ENCODE data around the gene VAMP1. TPM values are rescaled to one million over a fixed set of nuclear protein-coding genes. Genes with fewer than 3 reads are reported as not detected.
"Not testable (repeated sequence)": the region's sequence is repeated elsewhere in the genome, so short reads cannot be mapped to it uniquely, and the experiment has no call there.

The VAMP1 gene
- total RNA-seq, 2 donors from 2014 or later = 4.2 to 6.3 TPM

DNA sequence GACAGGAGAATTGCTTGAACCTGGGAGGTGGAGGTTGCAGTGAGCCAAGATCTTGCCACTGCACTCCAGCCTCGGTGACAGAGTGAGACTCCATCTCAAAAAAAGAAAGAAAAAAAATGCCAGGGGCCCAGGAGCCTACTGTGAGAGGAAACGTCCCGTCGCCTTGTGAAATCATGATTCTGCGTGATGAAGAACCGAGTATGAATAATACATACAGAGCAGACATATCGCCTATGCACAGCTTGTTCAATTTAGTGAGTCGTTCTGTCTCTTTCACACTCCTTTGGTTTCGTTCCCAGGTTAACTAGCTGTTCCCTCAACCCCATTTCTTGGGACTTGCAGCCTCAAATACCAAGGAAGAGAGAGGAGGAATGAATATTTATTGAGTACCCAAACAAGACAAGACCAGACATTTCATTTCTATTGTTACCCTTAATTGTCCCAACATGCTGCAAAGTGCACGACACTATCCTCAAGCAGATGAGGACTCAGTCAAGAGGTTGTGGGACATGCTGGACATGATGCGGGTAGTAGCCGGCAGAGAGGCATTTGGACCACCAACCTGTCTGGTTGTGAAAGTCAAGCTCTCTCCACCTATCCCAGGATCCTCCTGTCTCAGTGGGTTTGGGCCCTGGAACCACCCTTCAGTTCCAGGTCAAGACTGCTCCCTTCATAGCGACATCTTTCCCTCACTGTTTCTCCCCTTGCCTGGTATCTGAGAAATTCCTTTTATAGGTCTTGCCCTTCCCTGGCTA is 34.3 kb downstream of the VAMP1 start:
- DNase-seq = peak in 1 of 2 donors; percentile 4
- ATAC-seq = no peak
- intact Hi-C loops (cut with DNase I, micrococcal nuclease) = no loop called here

DNA sequence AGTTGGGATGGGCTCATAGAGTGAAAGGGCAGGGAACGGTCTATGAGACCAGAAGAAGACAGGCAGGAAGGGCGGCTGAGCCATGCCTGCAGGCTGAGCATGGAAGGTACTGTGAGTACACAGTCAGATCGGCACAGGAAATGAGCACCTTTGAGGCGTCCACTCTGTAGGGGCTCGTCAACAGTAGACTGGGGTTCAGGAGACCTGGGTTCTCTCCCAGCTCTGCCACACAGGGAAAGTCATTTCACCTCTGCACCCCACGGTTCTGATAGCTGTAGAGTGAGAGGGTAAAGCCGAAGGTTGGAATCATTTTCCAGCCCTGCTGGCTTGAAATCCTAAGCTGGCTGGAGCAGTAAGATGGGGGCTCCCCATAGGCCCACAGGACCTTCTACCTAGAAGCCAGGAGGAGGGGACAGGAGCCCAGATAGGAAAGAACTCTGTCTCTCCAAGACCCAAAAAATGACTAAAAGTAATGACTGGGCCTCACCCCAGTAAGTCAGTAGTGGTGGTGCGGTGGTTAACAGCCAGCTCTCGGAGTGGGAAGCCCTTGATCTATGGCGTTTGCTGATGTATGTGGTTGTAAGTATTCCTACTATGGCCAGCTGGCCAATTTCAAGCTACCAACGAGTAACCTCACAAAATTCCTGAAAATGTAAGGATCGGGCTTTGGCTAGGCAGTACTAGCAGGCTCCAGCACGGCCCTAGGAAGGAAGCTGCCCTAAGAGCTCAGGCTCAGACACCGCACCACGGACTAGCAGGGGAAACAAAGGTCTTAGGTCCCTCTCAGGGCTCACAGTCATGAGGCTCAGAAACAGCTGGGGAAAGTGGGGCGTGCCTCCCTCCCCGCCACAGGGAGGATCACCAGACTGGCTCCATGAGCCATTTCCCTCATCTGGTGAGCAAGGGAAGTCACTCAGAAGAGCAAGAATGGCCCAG is 36.0 kb downstream of the VAMP1 start:
- intact Hi-C loops (cut with DNase I, micrococcal nuclease) = no loop called here
- DNase-seq (no peak), ATAC-seq (no peak)

DNA sequence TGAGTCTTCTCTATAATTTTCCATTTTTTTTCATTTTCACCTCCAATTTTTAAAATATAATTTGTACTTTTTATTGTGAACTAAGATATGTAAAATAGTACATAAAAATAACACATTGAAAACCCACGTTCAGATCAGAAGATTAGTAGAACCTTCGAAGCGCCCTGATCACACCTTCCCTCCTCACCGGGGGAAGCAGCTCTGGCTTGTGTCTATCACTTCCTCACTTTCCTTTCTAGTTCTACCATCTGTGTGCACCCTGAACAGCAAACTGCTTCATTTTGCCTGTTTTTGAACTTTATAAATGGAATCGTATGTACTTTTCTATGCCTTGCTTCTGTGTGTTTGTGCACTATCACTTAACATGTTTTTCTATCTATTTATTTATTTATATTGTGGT is 37.5 kb downstream of the VAMP1 start:
- no peak for ATAC-seq
- intact Hi-C loops (cut with DNase I, micrococcal nuclease) = no loop called here
- no peak for DNase-seq

DNA sequence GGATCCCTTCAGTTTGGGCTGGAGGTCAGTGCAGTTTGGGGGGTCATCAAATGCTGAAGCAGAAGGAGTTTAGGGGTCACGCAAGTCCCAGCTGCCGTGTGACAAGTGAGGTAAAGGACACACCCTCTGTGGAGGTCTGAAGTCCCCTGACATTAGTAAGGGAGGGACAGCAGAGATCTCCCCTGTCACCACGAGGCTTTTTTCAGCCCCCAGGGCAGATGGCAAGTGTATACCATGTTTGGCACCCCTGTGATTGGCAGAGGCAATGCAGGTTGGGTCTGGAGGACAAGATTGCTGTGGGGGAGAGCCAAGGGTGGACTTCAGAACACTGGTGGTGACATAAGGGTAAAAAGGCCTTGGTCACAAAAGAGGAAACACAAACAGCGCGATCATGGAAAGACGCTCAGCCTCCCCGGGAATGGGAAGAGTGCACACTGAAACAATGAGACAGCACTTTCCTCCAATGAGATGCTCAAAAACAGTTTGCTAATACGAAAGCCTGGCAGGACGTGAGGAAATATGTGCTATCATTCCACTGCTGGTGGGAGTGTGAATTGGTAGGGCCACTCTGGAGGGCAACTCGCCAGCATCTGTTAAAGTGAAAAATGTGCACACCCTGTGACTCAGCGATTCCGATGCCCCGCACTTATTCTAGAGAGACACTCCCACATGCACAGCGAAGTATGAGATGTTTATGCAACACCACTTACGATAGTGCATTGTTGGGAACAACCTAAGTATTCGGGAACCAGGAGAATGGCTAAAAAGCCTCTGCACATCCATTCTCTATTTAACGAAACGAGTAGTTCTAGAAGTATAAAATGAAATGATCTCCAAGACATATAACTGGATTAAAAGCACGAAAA is 40.1 kb downstream of the VAMP1 start:
- peak; percentile 89 for ATAC-seq
- intact Hi-C loops (cut with DNase I, micrococcal nuclease) = no loop called here
- peak; percentile 80 to 87 for DNase-seq

DNA sequence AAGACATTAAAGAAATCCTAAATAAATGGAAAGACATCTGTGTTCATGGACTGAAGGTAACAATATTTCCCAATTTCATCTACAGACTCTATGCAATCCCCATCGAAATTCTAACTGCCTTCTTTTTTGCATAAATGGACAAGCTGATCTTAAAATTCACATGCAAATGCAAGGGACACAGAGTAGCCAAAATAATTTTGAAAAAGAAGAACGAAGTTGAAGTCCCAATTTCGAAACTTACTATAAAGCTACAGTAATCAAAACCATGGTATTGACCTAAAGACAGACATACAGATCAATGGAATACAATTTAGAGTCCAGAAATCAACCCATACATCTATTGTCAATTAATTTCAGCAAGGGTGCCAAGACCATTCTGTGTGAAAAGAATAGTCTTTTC is 42.2 kb downstream of the VAMP1 start:
- DNase-seq (no peak), ATAC-seq (no peak)
- intact Hi-C loops (cut with DNase I, micrococcal nuclease) = loop anchor here in 1 of 2 donors (10.0 kb wide), 1 partner anchor 106 kb away; the partner anchor contains the start of gene GAPDH

DNA sequence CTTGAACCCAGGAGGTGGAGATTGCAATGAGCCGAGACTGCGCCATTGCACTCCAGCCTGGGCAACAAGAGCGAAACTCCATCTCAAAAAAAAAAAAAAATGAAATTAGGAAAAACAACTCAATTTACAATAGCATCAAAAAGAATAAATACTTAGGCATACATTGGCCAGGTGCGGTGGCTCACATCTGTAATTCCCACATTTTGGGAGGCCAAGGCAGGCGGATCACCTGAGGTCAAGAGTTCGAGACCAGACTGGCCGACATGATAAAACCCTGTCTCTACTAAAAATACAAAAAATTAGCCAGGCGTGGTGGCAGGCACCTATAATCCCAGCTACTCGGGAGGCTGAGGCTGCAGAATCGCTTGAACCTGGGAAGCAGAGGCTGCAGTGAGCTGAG is 42.7 kb downstream of the VAMP1 start:
- ATAC-seq, DNase-seq: not testable (repeated sequence)
- intact Hi-C loops (cut with DNase I, micrococcal nuclease) = loop anchor here in 1 of 2 donors (10.0 kb wide), 1 partner anchor 107 kb away; the partner anchor contains the start of gene GAPDH

DNA sequence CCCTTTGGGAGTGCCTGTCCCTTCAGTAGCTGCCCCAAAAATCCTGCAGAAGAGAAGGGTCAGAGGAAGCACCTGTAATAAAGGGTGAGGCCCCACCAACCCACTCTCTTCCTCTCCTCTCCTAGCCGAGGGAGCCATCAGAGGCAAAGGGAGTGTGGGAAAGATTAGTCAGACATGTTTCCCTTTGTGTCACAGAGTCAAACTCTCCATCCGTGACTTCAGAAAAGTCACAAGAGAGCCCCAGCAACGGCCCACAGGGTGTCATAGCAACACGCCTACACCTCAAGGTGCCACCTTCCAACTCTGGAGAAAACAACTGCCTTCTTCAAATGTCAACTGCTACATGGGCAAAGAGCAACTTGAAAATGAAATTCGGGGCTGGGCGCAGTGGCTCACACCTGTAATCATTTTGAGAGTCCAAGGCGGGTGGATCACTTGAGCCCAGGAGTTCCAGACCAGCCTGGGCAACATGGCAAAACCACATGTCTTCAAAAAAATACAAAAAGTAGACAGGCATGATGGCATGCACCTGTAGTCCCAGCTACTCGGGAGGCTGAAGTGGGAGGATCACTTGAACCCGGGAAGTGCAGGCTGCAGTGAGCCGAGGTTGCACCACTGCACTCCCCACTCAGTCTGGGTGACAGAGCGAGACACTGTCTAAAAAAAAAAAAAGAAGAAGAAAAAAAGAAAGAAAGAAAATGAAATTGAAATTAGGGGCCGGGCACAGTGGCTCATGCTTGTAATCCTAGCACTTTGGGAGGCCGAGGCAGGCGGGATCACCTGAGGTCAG is 43.4 kb downstream of the VAMP1 start:
- intact Hi-C loops (cut with DNase I, micrococcal nuclease) = loop anchor here in 1 of 2 donors (10.0 kb wide), 1 partner anchor 108 kb away; the partner anchor contains the start of gene GAPDH
- DNase-seq (peak in 1 of 2 donors; percentile 49), ATAC-seq (no peak)

DNA sequence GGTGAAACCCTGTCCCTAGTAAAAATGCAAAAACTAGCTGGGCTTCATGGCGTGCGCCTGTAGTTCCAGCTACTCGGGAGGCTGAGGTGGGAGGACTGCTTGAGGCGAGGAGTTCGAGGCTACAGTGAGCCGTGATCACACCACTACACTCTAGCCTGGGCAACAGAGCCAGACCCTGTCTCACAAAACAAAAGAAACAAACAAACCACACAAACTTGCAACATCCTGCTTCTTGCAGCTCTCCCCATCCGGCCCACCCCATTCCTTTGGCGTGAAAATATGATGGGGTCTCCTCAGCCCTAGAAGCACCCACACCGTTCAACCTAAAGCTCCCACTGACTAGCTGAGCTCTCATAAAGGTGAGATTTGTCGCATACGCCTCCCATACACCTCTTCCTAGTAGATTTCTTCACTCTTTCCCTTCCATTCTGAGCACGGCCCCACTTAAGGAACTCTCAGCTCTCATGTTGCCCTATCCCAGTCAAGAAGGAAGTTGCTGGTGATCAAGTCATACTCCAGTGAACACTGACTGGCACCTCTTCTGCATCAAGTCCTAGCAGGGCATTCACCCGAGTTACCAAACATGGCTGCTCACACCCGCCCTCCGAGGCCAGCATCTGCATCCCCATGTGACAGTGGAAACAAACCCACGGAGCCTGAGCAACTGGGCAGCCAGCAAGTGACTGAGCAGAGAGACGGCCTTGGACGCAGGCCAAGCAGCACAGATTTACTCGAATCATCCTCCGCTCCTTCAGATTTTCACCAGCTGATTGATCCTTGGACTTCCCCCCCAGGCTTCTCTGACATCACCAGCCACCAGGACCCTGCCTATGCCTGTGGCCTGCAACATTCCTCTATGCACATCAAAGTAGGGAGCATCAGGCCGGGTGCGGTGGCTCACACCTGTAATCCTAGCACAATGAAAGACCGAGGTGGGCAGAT is 44.6 kb downstream of the VAMP1 start:
- DNase-seq (no peak), ATAC-seq (no peak)
- intact Hi-C loops (cut with DNase I, micrococcal nuclease) = loop anchor here in 1 of 2 donors (10.0 kb wide), 1 partner anchor 109 kb away; the partner anchor contains the start of gene GAPDH

DNA sequence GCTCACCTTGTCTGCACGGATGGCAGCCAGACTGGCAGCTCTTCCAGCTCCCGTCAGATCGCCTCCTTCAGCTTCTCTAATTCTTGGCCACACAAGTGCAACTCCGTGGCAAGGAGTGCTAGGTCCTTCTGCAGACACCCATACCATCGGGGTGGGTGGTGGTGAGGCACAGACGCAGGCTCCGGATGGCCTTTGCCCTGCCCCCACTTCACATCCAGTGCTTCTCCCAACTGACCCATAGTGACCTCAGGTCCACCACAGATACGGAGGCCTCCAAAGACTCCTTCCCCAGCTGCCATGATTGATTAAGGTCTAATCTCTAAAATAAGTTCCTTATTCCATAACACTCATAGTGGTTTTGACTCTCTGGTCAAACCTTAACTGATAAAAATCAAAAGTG is 45.6 kb downstream of the VAMP1 start:
- intact Hi-C loops (cut with DNase I, micrococcal nuclease) = loop anchor here in 1 of 2 donors (10.0 kb wide), 1 partner anchor 110 kb away; the partner anchor contains the start of gene GAPDH
- DNase-seq = no peak
- no peak for ATAC-seq

DNA sequence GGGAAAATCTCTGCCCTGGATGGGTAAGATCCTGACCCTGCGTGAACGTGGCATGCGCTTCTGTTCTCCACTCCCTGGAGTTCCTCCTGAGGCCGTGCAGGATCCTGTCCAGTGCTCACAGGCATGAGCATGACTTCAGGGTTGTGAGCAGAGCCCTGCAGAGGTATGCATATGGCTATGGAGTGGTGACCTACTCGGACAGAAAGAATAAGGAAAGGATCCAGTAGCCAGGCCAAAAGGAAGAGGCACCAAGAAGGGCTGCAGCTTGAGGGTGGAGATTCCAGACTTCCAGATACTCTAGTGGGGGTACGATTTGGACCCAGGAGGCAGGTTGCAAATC is 46.5 kb downstream of the VAMP1 start:
- intact Hi-C loops (cut with DNase I, micrococcal nuclease) = loop anchor here in 1 of 2 donors (10.0 kb wide), 1 partner anchor 111 kb away; the partner anchor contains the start of gene GAPDH
- no peak for ATAC-seq
- no peak for DNase-seq

DNA sequence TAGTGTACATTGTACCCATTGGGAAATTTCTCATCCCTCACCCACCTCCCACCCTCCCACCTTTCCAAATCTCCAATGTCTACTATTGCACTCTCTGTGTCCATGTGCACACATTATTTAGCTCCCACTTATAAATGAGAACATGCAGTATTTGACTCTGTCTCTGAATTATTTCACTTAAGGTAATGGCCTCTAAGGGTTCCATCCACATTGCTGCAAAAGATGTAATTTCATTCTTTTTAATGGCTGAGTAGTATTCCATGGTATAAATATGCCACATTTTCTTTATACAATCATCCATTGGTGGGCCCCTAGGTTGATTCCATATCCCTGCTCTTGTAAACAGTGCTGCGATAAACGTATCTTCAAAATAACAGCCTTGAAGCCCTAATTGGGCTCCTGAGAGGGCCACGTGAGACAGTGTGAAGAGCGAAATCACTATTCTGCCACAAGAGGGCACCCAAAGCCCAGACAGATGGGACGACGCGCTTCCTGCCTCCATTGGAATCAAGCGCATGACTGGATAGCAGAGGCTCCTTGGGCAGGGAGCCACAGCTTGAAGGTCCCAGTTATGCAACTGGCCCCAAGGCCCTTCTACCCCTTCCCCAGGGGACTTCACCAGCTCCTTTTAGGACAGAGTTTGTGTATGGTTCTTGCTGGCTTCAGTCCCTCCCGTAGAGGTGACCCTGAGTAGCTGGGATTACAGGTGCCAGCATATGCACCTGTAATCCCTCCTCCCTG is 47.0 kb downstream of the VAMP1 start:
- peak; percentile 80 to 85 for DNase-seq
- ATAC-seq = peak; percentile 98
- intact Hi-C loops (cut with DNase I, micrococcal nuclease) = loop anchor here in 1 of 2 donors (2.0 to 10.0 kb wide), 2 partner anchors 43 to 111 kb away; partner anchors contain the start of gene GAPDH

DNA sequence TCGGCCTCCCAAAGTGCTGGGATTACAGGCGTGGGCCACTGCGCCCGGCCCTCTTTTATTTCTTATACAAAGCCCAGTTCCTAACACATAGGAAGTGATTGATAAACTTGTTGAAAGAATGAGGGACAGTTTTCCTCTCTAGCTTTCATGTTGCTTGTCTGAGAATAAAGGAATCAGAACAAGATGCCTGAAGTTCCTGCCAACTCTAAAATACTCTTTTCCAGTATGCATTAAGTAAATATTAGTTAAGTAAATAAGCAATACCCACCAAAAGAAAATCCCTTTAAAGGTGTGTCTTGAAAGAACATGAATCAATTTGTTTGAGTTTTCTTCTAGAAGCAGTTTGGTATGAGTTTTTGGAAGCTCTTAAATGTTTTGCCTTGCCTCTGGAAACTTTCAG is 50.1 kb downstream of the VAMP1 start:
- DNase-seq (no peak), ATAC-seq (no peak)
- intact Hi-C loops (cut with DNase I, micrococcal nuclease) = loop anchor here in 1 of 2 donors (10.0 kb wide), 1 partner anchor 114 kb away; the partner anchor contains the start of gene GAPDH

DNA sequence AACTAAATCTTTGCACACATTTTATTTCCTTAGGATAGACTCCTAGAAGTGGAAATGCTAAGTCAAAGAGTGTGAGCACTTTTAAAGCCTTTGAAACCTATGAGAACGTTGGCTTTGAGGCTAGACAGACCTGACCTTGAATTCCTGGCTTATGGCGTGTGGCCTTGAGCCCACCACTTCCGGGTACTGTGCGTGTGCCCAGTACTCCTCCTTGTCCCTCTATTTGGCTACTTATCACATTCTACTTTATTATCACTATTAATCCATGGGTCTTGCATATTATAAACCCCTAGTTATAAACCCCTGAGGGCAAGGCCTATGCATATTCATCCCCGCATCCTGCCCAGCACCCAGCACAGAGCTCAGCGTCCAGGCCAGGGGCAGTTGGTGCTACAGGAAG is 51.7 kb downstream of the VAMP1 start:
- intact Hi-C loops (cut with DNase I, micrococcal nuclease) = no loop called here
- DNase-seq = no peak
- no peak for ATAC-seq

DNA sequence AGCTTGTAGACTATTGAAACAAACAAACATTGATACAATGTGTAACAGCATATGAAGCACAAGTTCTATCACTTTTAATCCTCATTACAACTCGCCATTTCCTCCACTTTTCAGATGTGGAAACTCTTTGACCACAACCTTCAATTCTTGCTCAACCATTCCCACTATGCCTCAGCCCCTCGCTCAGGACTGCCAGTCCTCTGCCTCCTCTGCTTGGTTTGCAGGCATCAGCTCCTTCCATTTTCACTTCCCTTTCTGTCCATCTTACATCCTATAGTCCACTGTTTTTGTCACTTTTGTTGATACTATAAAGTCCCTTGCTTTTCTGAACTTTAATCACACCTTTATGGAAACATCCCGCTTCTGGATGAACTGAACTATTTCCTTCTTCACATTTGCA is 53.9 kb downstream of the VAMP1 start:
- ATAC-seq (no peak), DNase-seq (no peak)
- intact Hi-C loops (cut with DNase I, micrococcal nuclease) = no loop called here

Data from left colon (tissue), 2 donors.